ENCODE measurements around the gene FSTL3.
"Not testable (repeated sequence)": the region's sequence is repeated elsewhere in the genome, so short reads cannot be mapped to it uniquely, and the experiment has no call there.

Gene FSTL3

GRCh38 chr19:682678-683320, 6.6 kb downstream of the FSTL3 start:
- no peak for DNase-seq (ENCODE audit: low read depth)

- DNase-seq (ENCODE audit: low read depth): no peak
Measured at GRCh38 chr19:685454-685931, 9.3 kb downstream of the FSTL3 start.

DNA sequence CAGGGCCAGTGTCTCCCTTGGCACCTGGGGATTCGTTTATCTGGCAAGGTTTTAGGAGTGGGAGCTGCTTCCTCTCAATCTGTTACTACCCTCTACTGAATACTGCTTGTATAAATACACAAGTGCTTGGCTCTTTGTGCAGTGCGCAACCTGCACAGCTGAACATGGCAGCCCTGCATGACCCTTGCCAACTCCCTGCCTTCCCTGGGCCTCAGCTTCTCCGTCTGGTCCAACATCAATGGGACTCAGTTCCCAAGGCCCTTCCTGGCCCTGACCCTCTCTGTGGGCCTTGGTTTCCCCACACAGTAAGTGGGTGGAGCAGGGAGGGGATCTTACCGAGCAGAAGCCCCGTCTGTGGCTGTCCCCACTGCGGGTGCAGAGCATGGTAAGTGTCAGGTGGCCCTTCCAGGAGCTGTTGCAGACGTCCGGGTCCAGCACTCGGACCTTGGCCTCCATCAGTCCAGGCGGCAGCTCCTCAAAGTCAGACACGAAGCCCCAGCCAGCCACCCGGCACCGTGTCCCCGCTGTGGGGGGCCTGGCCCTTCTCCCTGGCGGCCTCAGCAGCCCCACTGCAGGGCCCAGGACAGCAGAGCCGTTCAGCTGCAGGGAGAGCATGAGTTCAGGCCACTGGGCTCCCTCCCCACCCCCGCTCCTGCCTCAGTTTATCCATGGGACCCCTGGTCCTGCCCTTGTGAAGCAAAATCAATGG, 10.6 kb downstream of the FSTL3 start:
- DNase-seq (ENCODE audit: low read depth): no peak

DNA sequence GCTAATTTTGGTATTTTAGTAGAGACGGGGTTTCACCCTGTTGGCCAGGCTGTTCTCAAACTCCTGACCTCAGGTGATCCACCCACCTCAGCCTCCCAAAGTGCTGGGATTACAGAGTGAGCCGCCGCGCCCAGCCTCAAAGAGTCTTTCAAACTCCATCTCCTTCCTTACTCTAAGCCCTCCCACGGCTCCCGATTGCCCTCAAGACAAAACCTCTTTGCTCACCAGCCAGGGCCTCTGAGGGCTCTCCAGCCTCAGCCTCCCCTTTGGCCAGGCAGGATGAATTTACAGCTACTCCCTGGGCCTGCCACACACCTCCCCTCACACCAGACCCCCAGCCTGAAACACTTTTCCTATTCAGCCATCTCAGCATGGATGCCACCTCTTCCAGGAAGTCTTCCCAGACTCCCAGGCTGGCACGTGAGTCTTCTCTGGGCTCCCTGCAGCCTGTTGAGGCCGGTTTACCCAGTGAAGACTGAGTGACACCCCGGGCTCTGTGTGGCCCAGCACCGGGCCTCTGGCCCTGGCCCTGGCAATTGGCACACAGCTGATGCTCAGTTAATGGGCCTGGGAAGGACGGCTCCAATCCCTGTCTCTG, 11.5 kb downstream of the FSTL3 start:
- no peak for DNase-seq (ENCODE audit: low read depth)

- no peak for DNase-seq (ENCODE audit: low read depth)
Measured at GRCh38 chr19:688214-688613, 12.0 kb downstream of the FSTL3 start.

DNA sequence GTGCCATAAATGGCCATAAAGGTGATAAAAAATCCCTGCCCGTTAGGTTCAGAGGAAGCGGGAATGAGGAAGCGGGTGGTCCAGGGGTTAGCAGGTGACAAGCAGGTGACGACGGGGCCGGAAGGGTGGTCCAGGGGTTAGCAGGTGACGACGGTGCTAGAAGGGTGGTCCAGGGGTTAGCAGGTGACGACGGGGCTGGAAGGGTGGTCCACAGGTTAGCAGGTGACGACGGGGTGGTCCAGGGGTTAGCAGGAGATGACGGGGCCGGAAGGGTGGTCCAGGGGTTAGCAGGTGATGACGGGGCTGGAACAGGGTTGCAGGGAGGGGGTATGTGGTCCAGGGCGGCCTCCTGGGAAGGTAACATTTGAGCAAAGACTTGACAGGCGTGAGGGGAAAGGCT, 12.8 kb downstream of the FSTL3 start:
- no peak for DNase-seq (ENCODE audit: low read depth)

DNA sequence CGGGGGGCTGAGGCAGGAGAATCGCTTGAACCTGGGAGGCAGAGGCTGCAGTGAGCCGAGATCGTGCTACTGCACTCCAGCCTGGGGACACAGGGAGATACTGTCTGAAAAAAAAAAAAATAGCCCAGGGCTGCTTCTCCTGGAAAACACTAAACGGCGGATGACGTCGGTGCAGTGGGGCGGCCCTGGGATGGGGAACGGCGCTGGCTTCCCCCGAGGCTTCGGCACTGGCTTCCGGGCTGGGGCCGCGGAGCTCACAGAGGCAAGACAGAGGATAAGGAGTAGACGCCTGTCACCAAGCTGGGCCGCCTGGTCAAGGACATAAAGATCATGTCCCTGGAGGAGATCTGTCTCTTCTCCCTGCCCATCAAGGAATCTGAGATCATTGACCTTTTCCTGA, 14.0 kb downstream of the FSTL3 start:
- DNase-seq (ENCODE audit: low read depth): no peak

- DNase-seq (ENCODE audit: low read depth): no peak
Measured at GRCh38 chr19:694481-695351, 18.5 kb downstream of the FSTL3 start.

GRCh38 chr19:695352-695949, 19.3 kb downstream of the FSTL3 start, which contains the start of gene PRSS57:
Gene PRSS57 (minus strand): TSS chr19:695452. CDS start chr19:695430, 22 bp downstream.
- no peak for DNase-seq (ENCODE audit: low read depth)

DNA sequence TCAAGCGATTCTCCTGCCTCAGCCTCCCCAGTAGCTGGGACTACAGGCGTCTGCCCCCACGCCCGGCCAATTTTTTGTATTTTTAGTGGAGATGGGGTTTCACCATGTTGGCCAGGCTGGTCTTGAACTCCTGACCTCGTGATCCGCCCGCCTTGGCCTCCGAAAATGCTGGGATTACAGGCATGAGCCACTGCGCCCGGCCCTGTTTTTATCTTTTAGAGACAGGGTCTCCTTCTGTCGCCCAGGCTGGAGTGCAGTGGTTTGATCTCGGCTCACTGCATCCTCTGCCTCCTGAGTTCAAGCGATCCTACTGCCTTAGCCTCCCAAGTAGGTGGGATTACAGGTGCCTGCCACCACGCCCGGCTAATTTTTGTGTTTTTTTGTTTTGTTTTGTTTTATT, 22.3 kb downstream of the FSTL3 start:
- not testable (repeated sequence) for DNase-seq (ENCODE audit: low read depth)

DNA sequence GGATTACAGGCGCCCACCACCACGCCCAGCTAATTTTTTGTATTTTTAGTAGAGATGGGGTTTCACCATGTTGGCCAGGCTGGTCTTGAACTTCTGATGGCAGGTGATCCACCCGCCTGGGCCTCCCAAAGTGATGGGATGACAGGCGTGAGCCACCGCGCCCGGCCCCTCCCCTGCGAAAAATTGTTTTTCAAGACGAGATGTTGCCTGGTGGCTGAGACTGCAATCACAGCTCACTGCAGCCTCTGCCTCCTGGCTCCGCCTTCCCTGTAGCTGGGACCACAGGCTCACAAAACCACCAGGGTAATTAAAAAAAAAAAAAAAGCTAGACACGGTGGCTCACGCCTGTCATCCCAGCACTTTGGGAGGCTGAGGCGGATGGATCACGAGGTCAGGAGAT, 23.7 kb downstream of the FSTL3 start:
- DNase-seq (ENCODE audit: low read depth): not testable (repeated sequence)

GRCh38 chr19:702847-703246, 26.7 kb downstream of the FSTL3 start:
- DNase-seq (ENCODE audit: low read depth): not testable (repeated sequence)

DNA sequence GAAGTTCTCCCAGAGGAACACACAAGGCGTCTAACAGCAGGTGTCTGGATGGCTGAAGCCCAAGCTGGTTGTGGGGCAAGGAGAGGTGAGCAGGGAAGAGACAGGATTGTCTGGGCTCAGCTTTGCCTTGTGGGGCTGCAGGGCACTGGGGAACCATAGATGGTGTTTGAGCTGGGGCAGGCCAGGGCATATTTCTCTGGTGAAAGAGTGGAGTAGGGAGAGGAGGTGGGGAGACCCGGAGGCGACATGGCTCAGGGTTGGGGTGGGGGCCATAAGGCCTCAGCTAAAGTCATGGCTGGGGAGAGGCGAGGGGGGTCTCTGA, 27.1 kb downstream of the FSTL3 start:
- no peak for DNase-seq (ENCODE audit: low read depth)

DNA sequence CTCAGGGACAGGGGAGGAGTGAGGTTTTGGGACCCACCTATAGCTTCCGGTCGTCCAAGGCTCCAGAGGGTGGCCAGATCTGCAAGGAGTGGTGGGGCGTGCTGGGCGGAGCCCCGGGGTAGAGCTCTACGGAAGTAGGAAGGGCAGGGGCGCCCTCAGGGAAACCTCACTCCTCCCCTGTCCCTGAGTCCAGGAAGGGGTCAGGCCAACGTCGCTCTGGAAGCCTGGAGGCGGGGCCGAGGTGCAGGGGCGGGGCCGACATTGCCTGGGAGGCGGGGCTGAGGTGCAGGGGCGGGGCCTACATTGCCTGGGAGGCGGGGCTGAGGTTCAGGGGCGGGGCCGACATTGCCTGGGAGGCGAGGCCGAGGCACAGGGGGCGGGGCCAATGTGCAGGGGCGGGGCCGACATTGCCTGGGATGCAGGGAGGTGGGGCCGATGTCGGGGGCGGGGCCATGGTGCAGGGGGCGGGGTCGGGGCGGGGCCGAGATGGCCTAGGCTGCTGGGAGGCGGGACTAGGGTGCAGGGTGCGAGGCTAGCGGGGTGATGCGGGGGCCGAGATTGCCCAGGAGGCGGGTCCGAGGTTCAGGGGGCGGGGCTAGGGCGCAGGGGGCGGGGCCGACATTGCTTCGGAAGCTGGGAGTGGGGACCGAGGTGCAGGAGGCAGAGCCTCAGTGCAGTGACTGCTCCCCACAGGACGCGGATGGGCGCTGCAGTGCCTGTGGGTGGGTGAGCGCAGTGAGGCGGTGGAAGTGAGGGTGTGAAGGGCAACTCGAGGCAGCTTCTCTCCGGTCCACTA, 27.7 kb downstream of the FSTL3 start:
- DNase-seq (ENCODE audit: low read depth): peak; percentile 64

GRCh38 chr19:704447-704741, 28.2 kb downstream of the FSTL3 start:
- DNase-seq (ENCODE audit: low read depth): no peak

DNA sequence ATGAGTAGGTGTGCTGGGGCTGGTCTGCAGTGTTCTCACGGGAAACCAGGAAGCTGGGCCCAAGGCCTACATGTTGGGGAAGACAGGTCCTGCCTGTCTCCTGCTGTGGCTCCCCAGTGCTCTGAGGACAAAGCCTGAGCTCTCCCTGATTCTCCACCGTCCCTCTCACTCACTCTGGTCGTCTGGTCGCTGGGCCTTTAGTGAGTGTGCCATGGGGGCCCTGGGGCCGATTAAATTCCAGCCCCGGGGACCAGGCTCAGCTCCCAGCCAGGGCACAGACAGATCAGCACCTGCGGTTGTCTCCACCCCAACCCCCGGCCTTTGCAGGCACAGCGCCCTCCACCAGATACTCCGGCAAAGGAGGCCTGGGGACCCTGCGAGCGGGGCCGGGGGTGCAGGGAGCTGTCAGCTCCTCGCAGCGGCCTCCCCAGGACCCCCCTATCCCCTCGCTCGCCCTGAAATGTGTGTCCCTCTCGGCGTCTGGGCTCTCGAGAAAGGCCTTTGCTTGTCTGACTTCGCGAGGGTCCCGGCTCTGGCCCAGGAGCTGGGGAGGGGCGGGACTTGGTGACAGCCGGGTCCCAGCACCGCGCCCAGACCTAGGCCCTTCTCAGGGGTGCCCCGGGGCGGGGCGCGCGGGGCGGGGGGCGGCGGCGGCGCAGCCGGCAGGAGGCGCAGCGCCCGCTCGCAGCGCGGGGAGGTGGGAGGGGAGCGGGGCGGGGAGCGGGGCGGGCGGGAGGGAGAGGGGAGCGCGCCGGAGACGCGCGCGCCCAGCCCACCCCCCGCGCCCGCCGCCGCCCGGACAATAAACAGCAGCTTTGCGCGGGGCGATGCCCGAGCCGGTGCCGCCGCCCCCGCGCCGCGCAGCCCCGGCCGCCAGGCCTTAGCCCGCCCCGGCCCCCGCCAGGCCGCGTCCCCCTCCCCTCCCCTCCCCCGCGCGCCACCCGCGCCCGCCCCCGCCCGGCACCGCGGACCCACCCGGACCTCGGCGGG, 32.3 kb downstream of the FSTL3 start, which contains the start of gene PALM:
TSS of gene PALM (plus strand) at position 782 of the 990 bp plus-strand sequence. CDS start 212 bp downstream, outside the sequence.
- no peak for DNase-seq (ENCODE audit: low read depth)

DNA sequence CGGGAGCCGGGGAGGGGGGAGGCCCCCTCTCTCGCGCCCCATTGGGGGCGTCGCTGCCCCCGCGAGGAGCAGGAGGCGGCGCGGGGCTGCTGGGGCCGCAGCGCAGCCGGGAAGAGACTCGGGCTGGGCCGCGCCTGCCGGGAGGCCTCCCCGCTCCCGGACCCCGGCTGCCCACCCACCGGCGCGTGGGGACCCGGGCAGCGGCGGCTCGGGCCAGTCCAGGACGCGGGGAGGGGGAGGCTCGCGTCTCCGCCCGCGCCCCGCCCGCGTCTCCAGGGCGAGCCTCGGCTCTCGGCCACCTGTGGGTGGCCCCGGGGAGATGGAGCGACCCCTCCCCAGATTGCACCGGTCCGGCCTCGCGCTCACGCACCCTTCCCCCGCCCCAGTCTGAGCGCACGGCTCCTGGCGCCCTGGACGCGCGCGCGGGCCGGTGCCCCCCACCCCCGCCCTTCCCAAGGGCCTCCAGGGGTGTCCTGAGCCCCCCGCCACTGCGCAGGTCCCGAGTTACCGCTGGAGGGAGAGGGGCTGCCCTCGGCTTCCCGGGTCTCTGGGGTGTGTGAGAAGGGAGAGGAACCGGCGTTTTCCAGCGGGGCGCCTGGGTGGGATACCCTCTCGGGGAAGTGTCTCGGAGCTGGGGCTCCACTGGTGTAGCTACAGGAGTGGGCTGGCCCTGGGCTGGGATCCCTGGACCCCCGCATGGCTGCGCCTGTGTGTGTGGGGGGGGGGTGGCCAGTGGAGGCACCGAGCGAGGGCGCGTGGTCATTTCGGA, 33.2 kb downstream of the FSTL3 start:
- DNase-seq (ENCODE audit: low read depth): no peak

DNA sequence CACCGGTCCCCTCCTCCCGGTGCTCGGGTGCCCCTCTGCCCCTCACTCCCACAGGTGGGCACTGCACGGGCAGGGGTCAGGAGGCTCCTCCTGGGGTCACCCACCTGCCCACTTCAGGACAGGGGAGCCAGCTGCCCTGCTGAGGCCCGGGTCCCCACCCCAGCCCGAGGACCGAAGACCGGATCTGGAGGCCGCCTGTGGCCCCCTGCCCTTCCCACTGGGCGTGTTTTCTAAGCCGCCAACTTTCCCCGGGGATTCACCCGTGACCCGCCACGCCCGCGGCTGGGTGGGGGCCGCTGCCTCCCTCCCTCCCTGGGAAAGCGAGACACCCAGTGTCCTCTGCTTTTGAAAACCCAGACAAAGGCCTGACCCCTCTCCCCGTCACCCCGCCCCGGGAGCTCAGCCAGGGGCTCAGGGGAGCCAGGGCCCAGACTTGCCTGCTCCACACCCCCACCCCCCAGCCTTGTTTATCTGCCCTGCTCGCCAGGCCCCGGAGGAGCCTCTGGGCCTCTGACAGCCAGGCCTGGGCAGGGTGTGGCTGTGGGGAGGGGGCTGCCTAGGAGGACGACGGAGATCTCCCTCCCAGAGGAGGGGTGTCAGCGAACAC, 33.9 kb downstream of the FSTL3 start:
- DNase-seq (ENCODE audit: low read depth): no peak

DNA sequence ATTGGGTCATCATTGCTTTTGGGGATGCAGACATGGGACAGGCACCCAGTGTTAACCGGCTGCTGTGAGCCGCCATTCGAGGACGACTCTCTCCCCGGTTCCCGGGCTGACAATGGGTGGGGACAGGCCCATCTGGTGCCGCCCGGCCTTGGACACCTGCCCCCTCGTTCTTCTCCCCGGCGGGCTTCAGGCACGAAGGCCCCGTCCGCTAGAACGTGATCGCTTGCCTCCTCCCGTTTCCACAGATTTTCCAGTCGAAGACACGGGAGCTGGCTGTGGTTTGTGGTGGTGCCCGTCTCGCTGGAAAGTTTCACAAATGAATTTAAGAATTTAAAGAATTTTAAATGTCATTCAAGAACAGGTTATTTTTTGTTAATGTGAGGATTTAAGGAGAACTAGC, 34.6 kb downstream of the FSTL3 start:
- no peak for DNase-seq (ENCODE audit: low read depth)

All from T follicular helper cell (primary cell).